Measurements from ENCODE around the gene PRKAA2. TPM values are rescaled to one million over a fixed set of nuclear protein-coding genes. Genes with fewer than 3 reads are reported as not detected.

The PRKAA2 gene
- total RNA-seq, 1 experiment from 2014 or later, result 11.1 TPM

DNA sequence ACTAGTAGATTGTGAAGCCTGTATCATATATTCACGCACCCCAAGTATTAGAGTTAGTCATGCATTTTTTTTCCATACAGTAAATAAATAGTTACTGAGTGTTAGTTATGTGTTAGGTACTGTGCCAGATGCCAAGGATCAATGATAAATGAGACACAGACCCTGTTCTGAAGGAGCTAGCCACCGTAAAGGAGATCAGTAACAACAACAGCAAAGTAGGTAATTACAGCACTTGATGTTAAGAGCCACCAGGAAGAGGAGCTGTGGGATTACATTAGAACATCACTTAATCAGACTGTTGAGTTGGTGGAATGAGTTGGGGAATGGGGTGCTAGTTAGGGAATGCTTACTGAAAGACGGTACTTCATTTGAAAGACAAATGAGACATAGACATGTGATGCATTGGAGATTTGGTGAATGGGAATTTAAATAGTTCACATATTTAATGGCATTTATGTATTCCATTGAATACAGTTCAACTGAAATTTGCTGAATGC is 21.0 kb downstream of the PRKAA2 start:
- TF ChIP-seq TCF7L2 (IDR thresholded peaks at IDR 0.05; ENCODE audit: low read depth, low read length), result no peak
- TF ChIP-seq, protein P1, sequence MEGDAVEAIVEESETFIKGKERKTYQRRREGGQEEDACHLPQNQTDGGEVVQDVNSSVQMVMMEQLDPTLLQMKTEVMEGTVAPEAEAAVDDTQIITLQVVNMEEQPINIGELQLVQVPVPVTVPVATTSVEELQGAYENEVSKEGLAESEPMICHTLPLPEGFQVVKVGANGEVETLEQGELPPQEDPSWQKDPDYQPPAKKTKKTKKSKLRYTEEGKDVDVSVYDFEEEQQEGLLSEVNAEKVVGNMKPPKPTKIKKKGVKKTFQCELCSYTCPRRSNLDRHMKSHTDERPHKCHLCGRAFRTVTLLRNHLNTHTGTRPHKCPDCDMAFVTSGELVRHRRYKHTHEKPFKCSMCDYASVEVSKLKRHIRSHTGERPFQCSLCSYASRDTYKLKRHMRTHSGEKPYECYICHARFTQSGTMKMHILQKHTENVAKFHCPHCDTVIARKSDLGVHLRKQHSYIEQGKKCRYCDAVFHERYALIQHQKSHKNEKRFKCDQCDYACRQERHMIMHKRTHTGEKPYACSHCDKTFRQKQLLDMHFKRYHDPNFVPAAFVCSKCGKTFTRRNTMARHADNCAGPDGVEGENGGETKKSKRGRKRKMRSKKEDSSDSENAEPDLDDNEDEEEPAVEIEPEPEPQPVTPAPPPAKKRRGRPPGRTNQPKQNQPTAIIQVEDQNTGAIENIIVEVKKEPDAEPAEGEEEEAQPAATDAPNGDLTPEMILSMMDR (IDR thresholded peaks at IDR 0.05), result no peak
- no peak for TF ChIP-seq SIN3A (IDR thresholded peaks at IDR 0.05; ENCODE audit: borderline replicate concordance, insufficient read depth, low read depth, low read length)
- TF ChIP-seq, protein P2, sequence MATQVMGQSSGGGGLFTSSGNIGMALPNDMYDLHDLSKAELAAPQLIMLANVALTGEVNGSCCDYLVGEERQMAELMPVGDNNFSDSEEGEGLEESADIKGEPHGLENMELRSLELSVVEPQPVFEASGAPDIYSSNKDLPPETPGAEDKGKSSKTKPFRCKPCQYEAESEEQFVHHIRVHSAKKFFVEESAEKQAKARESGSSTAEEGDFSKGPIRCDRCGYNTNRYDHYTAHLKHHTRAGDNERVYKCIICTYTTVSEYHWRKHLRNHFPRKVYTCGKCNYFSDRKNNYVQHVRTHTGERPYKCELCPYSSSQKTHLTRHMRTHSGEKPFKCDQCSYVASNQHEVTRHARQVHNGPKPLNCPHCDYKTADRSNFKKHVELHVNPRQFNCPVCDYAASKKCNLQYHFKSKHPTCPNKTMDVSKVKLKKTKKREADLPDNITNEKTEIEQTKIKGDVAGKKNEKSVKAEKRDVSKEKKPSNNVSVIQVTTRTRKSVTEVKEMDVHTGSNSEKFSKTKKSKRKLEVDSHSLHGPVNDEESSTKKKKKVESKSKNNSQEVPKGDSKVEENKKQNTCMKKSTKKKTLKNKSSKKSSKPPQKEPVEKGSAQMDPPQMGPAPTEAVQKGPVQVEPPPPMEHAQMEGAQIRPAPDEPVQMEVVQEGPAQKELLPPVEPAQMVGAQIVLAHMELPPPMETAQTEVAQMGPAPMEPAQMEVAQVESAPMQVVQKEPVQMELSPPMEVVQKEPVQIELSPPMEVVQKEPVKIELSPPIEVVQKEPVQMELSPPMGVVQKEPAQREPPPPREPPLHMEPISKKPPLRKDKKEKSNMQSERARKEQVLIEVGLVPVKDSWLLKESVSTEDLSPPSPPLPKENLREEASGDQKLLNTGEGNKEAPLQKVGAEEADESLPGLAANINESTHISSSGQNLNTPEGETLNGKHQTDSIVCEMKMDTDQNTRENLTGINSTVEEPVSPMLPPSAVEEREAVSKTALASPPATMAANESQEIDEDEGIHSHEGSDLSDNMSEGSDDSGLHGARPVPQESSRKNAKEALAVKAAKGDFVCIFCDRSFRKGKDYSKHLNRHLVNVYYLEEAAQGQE (IDR thresholded peaks at IDR 0.05; ENCODE audit: insufficient read depth in 1 of 2, low read depth in 2 of 2, low read length in 1 of 2), result no peak
- no peak for TF ChIP-seq POLR2AphosphoS5 (IDR thresholded peaks at IDR 0.05; ENCODE audit: low read depth, low read length)
- intact Hi-C loops (cut with micrococcal nuclease; ENCODE audit: unreplicated experiment) (no loop called here), in situ Hi-C loops (cut with HindIII; ENCODE audit: low pct_unique_long_range_greater_than_20kb, low sequenced_read_pairs) (no loop called here)
- ATAC-seq, result no peak
- Histone ChIP-seq H3K4me3 (ENCODE audit: low read depth in 2 of 2, low read length in 2 of 2) (no peak overlapping the region), H3K36me3 (ENCODE audit: control insufficient read depth, insufficient read depth, low read length) (no peaks in the 10 kb centered on the region), H3K27me3 (ENCODE audit: control insufficient read depth, insufficient read depth, low read length) (no peaks in the 10 kb centered on the region), H3K9me3 (ENCODE audit: control insufficient read depth, insufficient read depth, low read depth, low read length) (no peaks in the 10 kb centered on the region), H3K27ac (ENCODE audit: low read length) (no peak overlapping the region), H3K4me1 (ENCODE audit: control insufficient read depth, insufficient read depth, low read length) (no peaks in the 10 kb centered on the region)
- DNase-seq (ENCODE audit: low read depth, low spot score), result no peak
- ChIA-PET CTCF (no interaction called here), POLR2A (no interaction called here)
- no TSS peak for BruUV-seq (replicated peaks)

DNA sequence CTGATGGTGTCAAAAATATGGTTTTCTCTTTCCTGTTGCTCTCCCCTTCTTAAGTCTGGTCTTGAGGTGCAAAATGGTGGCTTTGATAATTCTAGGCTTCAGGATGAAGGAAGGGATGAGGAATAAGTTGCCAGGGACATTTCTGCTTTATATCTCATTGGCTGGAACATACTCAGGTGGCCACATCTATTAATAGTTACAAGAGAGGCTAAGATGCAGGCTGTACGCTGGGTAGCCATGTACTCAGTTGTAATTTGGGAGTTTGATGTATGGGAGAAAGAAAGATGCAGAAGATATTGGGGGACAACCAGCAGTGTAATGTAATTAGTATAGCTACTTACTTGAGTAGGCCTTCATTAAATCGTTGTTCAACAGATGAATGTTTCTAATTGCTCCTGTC is 25.2 kb downstream of the PRKAA2 start:
- POLR2A ChIA-PET, result no interaction called here
- in situ Hi-C loops (cut with HindIII; ENCODE audit: low pct_unique_long_range_greater_than_20kb, low sequenced_read_pairs), result no loop called here
- Histone ChIP-seq H3K36me3 (ENCODE audit: control insufficient read depth, insufficient read depth, low read length) (no peaks in the 10 kb centered on the region; the same call in 1 of the 2 replicates), H3K9me3 (ENCODE audit: control insufficient read depth, insufficient read depth, low read depth, low read length) (no peaks in the 10 kb centered on the region), H3K27ac (ENCODE audit: low read length) (no peak overlapping the region), H3K27me3 (ENCODE audit: control insufficient read depth, insufficient read depth, low read length) (no peaks in the 10 kb centered on the region), H3K4me1 (ENCODE audit: control insufficient read depth, insufficient read depth, low read length) (no peaks in the 10 kb centered on the region), H3K4me3 (ENCODE audit: low read depth in 2 of 2, low read length in 2 of 2) (no peak overlapping the region)
- intact Hi-C loops (cut with micrococcal nuclease; ENCODE audit: unreplicated experiment), result no loop called here
- TF ChIP-seq TCF7L2 (IDR thresholded peaks at IDR 0.05; ENCODE audit: low read depth, low read length) (no peak), POLR2AphosphoS5 (IDR thresholded peaks at IDR 0.05; ENCODE audit: low read depth, low read length) (no peak), SIN3A (IDR thresholded peaks at IDR 0.05; ENCODE audit: borderline replicate concordance, insufficient read depth, low read depth, low read length) (no peak)
- TF ChIP-seq, protein P2 (IDR thresholded peaks at IDR 0.05; ENCODE audit: insufficient read depth in 1 of 2, low read depth in 2 of 2, low read length in 1 of 2), result no peak
- TF ChIP-seq, protein P1 (IDR thresholded peaks at IDR 0.05), result no peak
- CTCF ChIA-PET, result no interaction called here
- no peak for DNase-seq (ENCODE audit: low read depth, low spot score)
- ATAC-seq, result no peak
- no TSS peak for BruUV-seq (replicated peaks)

All from Panc1 (cell line).